Upper lobe of left lung (tissue), 6 donors: ENCODE data around the gene FBH1. TPM values are rescaled to one million over a fixed set of nuclear protein-coding genes. Genes with fewer than 3 reads are reported as not detected.
A peak's percentile ranks its signal among the peaks of the same experiment; 100 is the strongest.

Experiments
- ATAC-seq, 2 donors: fragments of 200-7000 bp; cut with Tn5 transposase; one replicate each; pipeline ENCODE4 v1.9.1; 2022; ENCODE audit warnings: mild to moderate bottlenecking in 2 of 2, moderate library complexity in 2 of 2; ENCODE audit not compliant: low FRiP score in 2 of 2
- DNase-seq, 2 donors: peaks; one replicate each; pipeline ENCODE4 v3.0.0-alpha.2; 2019 to 2020
- H3K27ac ChIP-seq, 4 donors: fragments of 200-600 bp; sonication (generic); one replicate each; pipeline ENCODE4 v1.5.1; 2016 to 2019
- H3K27me3 ChIP-seq, 4 donors: fragments of 200-600 bp; sonication (generic); one replicate each; pipeline ENCODE4 v1.5.1; 2017 to 2019
- H3K36me3 ChIP-seq, 4 donors: fragments of 200-600 bp; sonication (generic); one replicate each; pipeline ENCODE4 v1.5.1; 2016 to 2019
- H3K4me1 ChIP-seq, 4 donors: fragments of 200-600 bp; sonication (generic); one replicate each; pipeline ENCODE4 v1.5.1; 2018 to 2019
- H3K4me3 ChIP-seq, 4 donors: fragments of 200-600 bp; sonication (generic); one replicate each; pipeline ENCODE4 v1.5.1; 2017 to 2019; ENCODE audit warnings: mild to moderate bottlenecking in 2 of 4, moderate library complexity in 1 of 4
- H3K9me3 ChIP-seq, 4 donors: fragments of 200-600 bp; sonication (generic); one replicate each; pipeline ENCODE4 v1.5.1; 2018 to 2019
- CTCF ChIP-seq, 6 experiments: fragments of 450-650 bp in 4 of 6; fragments of 200-600 bp in 2 of 6; sonication (generic) in 2 of 6; IDR thresholded peaks; one replicate each; pipeline ENCODE4 v1.5.1; 2016 to 2019; ENCODE audit warnings: antibody characterized with exemption in 6 of 6
- EP300 ChIP-seq, 4 donors: sonication (generic); formaldehyde crosslinking; IDR thresholded peaks; one replicate each; pipeline ENCODE4 v1.5.1; 2017; ENCODE audit warnings: antibody characterized with exemption in 4 of 4, control low read depth in 2 of 4
- POLR2A ChIP-seq, 4 donors: fragments of 450-650 bp; IDR thresholded peaks; one replicate each; pipeline ENCODE4 v1.5.1; 2016 to 2017; ENCODE audit warnings: antibody characterized with exemption in 4 of 4, mild to moderate bottlenecking in 2 of 4
- POLR2AphosphoS5 ChIP-seq, 2 donors: sonication (generic); formaldehyde crosslinking; IDR thresholded peaks; one replicate each; pipeline ENCODE4 v1.5.1; 2017; ENCODE audit warnings: antibody characterized with exemption in 2 of 2
- WGBS, 2 donors: methylation state at CpG; one replicate each; pipeline ENCODE4 v1.1.5; 2017 to 2018; 5-methylcytosine and 5-hydroxymethylcytosine counted together
- total RNA-seq, 6 donors: library from RNA; depleted of rRNA in 4 of 6; stranded (reverse); fragments of >200 nt in 4 of 6; gene quantifications; one replicate each; pipeline versions ENCODE4 v1.1.0 to v1.2.1, GENCODE V29; 2016 to 2021
- donor health status: DM: no; HTN: no; CAD: no; lungs with moderate emphysema.
- donor health status: DM: no; HTN: yes; CAD: no; lungs with severe emphysema.

The FBH1 gene
- total RNA-seq, 6 donors from 2014 or later, result 62.4 to 186 (median 77.4) TPM

GRCh38 chr10:5896208-5897052 is 6.4 kb downstream of the FBH1 start:
- Histone ChIP-seq H3K27me3 (no peaks in the 10 kb centered on the region), H3K9me3 (peaks cover 0 to 4% (median 2%) of the 10 kb centered on the region in 4 donors), H3K36me3 (peaks cover 0 to 34% (median 10%) of the 10 kb centered on the region in 4 donors), H3K4me1 (peaks cover 9 to 30% (median 19%) of the 10 kb centered on the region in 4 donors), H3K27ac (no peak overlapping the region), H3K4me3 (no peak overlapping the region)
- no peak for DNase-seq
- WGBS, 2 donors, result 93 to 94% methylated on average over 5 of the region's 5 CpGs
- TF ChIP-seq CTCF (IDR thresholded peaks at IDR 0.05) (no peak), EP300 (IDR thresholded peaks at IDR 0.05) (no peak)
- ATAC-seq, result no peak

- Histone ChIP-seq H3K9me3 (peaks cover 0 to 4% (median 2%) of the 10 kb centered on the region in 4 donors), H3K27me3 (no peaks in the 10 kb centered on the region), H3K36me3 (peaks cover 0 to 34% (median 10%) of the 10 kb centered on the region in 4 donors), H3K4me1 (peaks cover 3 to 25% (median 14%) of the 10 kb centered on the region in 4 donors), H3K27ac (no peak overlapping the region), H3K4me3 (no peak overlapping the region)
- no peak for DNase-seq
- 83 to 84% methylated on average over 4 of the region's 4 CpGs for WGBS, 2 donors
- no peak for ATAC-seq
- TF ChIP-seq POLR2A (IDR thresholded peaks at IDR 0.05), result no peak
- no peak for TF ChIP-seq POLR2AphosphoS5 (IDR thresholded peaks at IDR 0.05)
- no peak for TF ChIP-seq EP300 (IDR thresholded peaks at IDR 0.05)
- no peak for TF ChIP-seq CTCF (IDR thresholded peaks at IDR 0.05)
These were observed 7.0 kb downstream of the FBH1 start for GRCh38 chr10:5897053-5897340.

GRCh38 chr10:5897504-5897903 is 7.5 kb downstream of the FBH1 start:
- Histone ChIP-seq H3K27ac (no peak overlapping the region), H3K27me3 (no peaks in the 10 kb centered on the region), H3K4me1 (peaks cover 3 to 21% (median 11%) of the 10 kb centered on the region in 4 donors), H3K36me3 (peaks cover 0 to 34% (median 10%) of the 10 kb centered on the region in 4 donors), H3K4me3 (no peak overlapping the region), H3K9me3 (peaks cover 0 to 4% (median 2%) of the 10 kb centered on the region in 4 donors)
- ATAC-seq, result no peak
- WGBS, 2 donors, result 91 to 94% methylated on average over 8 of the region's 8 CpGs
- TF ChIP-seq POLR2AphosphoS5 (IDR thresholded peaks at IDR 0.05) (no peak), EP300 (IDR thresholded peaks at IDR 0.05) (no peak), POLR2A (IDR thresholded peaks at IDR 0.05) (no peak), CTCF (IDR thresholded peaks at IDR 0.05) (no peak)
- DNase-seq, result no peak

GRCh38 chr10:5898163-5898562 is 8.1 kb downstream of the FBH1 start:
- Histone ChIP-seq H3K36me3 (peaks cover 0 to 34% (median 10%) of the 10 kb centered on the region in 4 donors), H3K27me3 (no peaks in the 10 kb centered on the region), H3K4me3 (no peak overlapping the region), H3K27ac (no peak overlapping the region), H3K4me1 (peaks cover 3 to 15% (median 8%) of the 10 kb centered on the region in 4 donors), H3K9me3 (peaks cover 0 to 4% (median 2%) of the 10 kb centered on the region in 4 donors)
- no peak for ATAC-seq
- 97% methylated on average over 7 of the region's 7 CpGs for WGBS, 2 donors
- TF ChIP-seq POLR2AphosphoS5 (IDR thresholded peaks at IDR 0.05), result no peak
- DNase-seq, result no peak

GRCh38 chr10:5900247-5900646 is 10.2 kb downstream of the FBH1 start:
- ATAC-seq (no peak), DNase-seq (peak in 1 of 2 donors; percentile 61)
- Histone ChIP-seq H3K9me3 (peaks cover 0 to 4% (median 2%) of the 10 kb centered on the region in 4 donors), H3K27ac (no peak overlapping the region), H3K36me3 (peaks cover 0 to 19% (median 8%) of the 10 kb centered on the region in 4 donors), H3K27me3 (no peaks in the 10 kb centered on the region), H3K4me3 (no peak overlapping the region), H3K4me1 (no peaks in the 10 kb centered on the region)
- TF ChIP-seq CTCF (IDR thresholded peaks at IDR 0.05), result no peak
- no peak for TF ChIP-seq POLR2A (IDR thresholded peaks at IDR 0.05)
- no peak for TF ChIP-seq EP300 (IDR thresholded peaks at IDR 0.05)
- TF ChIP-seq POLR2AphosphoS5 (IDR thresholded peaks at IDR 0.05), result no peak
- WGBS, 2 donors, result 93 to 96% methylated on average over 13 of the region's 13 CpGs
